Endothelial cell of umbilical vein (primary cell): ENCODE data around the gene PTPRK. TPM values are rescaled to one million over a fixed set of nuclear protein-coding genes. Genes with fewer than 3 reads are reported as not detected.

Experiments
- BruUV-seq: library from RNA; stranded (reverse); fragments of 400-500 nt; replicated peaks from 2 replicates; lab custom pipeline; 2021; lab: Mats Ljungman, UMichigan
- CTCF ChIA-PET: fragments of 300-600, 350-600 bp; sonication (Branson Sonifier 250); formaldehyde crosslinking; loops from one replicate; lab custom pipeline; 2021; ENCODE audit warnings: antibody characterized with exemption, inconsistent platforms; lab: Charles Lee
- POLR2A ChIA-PET: fragments of 300-600, 350-600 bp; sonication (Branson Sonifier 250); formaldehyde crosslinking; loops from one replicate; lab custom pipeline; 2021; ENCODE audit warnings: antibody characterized with exemption, inconsistent platforms; lab: Charles Lee
- DNase-seq: peaks from one replicate; pipeline ENCODE4 v3.0.0-alpha.2; 2011; ENCODE audit warnings: low read depth, low spot score
- FAIRE-seq: peaks from 2 replicates; lab custom pipeline; 2011; peaks lifted over from hg19 to GRCh38; lab: Jason Lieb, UNC
- H2AFZ ChIP-seq: 2 replicates; pipeline ENCODE4 v1.6.0; 2012; ENCODE audit warnings: low read depth, low read length, control low read depth, inconsistent platforms
- H3K27ac ChIP-seq: 2 replicates; pipeline ENCODE4 v1.5.1; 2011; ENCODE audit warnings: low read depth, mild to moderate bottlenecking, control low read depth, low read length, moderate library complexity; ENCODE audit not compliant: insufficient read depth
- H3K27me3 ChIP-seq, 2 experiments: 2 replicates each; pipeline versions ENCODE4 v1.6.0 to v1.6.1; 2011; ENCODE audit warnings: low read length in 2 of 2, mixed read lengths in 1 of 2; ENCODE audit not compliant: control insufficient read depth in 2 of 2, insufficient read depth in 2 of 2
- H3K36me3 ChIP-seq, 2 experiments: 2 replicates in 1 of 2; 3 replicates in 1 of 2; pipeline ENCODE4 v1.5.1; 2011; ENCODE audit warnings: low read length in 2 of 2, mild to moderate bottlenecking in 1 of 2, moderate library complexity in 1 of 2; ENCODE audit not compliant: control insufficient read depth in 2 of 2, insufficient read depth in 2 of 2; ENCODE audit errors: extremely low read depth in 1 of 2
- H3K4me1 ChIP-seq: 3 replicates; pipeline ENCODE4 v1.5.1; 2011; ENCODE audit warnings: mild to moderate bottlenecking, low read length; ENCODE audit not compliant: control insufficient read depth, insufficient read depth; ENCODE audit errors: extremely low read depth
- H3K4me2 ChIP-seq: 2 replicates; pipeline ENCODE4 v1.6.1; 2011; ENCODE audit warnings: low read length, control low read depth, mixed read lengths; ENCODE audit not compliant: insufficient read depth
- H3K4me3 ChIP-seq, 3 experiments: fragments of 200-600 bp in 1 of 3; sonication (generic), shearing (Covaris generic) in 1 of 3; replicated peaks in 1 of 3; 2 replicates each; pipeline ENCODE4 v1.5.1; 2011 to 2016; ENCODE audit warnings: control low read depth in 3 of 3, low read length in 3 of 3, mild to moderate bottlenecking in 2 of 3, inconsistent platforms in 1 of 3, low read depth in 1 of 3, moderate library complexity in 1 of 3; ENCODE audit not compliant: insufficient read depth in 1 of 3
- H3K79me2 ChIP-seq: 2 replicates; pipeline ENCODE4 v1.6.0; 2012; ENCODE audit warnings: low read length, inconsistent platforms; ENCODE audit not compliant: control insufficient read depth, insufficient read depth
- H3K9ac ChIP-seq: replicated peaks from 2 replicates; pipeline ENCODE3; 2011; ENCODE audit warnings: low read length, control low read depth; ENCODE audit not compliant: insufficient read depth; ENCODE audit errors: extremely low read depth
- H3K9me1 ChIP-seq: replicated peaks from 3 replicates; pipeline ENCODE4 v1.6.0; 2011; ENCODE audit warnings: mild to moderate bottlenecking, low read length; ENCODE audit not compliant: control insufficient read depth, insufficient read depth; ENCODE audit errors: extremely low read depth
- H3K9me3 ChIP-seq: replicated peaks from 2 replicates; pipeline ENCODE4 v1.5.1; 2012; ENCODE audit warnings: low read length, inconsistent platforms; ENCODE audit not compliant: control insufficient read depth, insufficient read depth
- H4K20me1 ChIP-seq: replicated peaks from 2 replicates; pipeline ENCODE3; 2011; ENCODE audit warnings: mild to moderate bottlenecking, low read length; ENCODE audit not compliant: control insufficient read depth, insufficient read depth; ENCODE audit errors: extremely low read depth
- EZH2 ChIP-seq: IDR thresholded peaks from 2 replicates; pipeline ENCODE4 v1.6.1; 2012; ENCODE audit warnings: borderline replicate concordance, low read depth, mild to moderate bottlenecking, moderate library complexity, low read length, inconsistent platforms; ENCODE audit not compliant: severe bottlenecking
- FOS ChIP-seq: IDR thresholded peaks from 2 replicates; pipeline ENCODE4 v1.6.1; 2011; ENCODE audit warnings: mild to moderate bottlenecking, low read length, moderate library complexity, borderline replicate concordance; ENCODE audit not compliant: insufficient read depth
- GATA2 ChIP-seq: IDR thresholded peaks from 2 replicates; pipeline ENCODE4 v1.7.0; 2011; ENCODE audit warnings: low read depth, mild to moderate bottlenecking, moderate library complexity, mixed read lengths, low read length; ENCODE audit not compliant: insufficient read length, insufficient read depth
- MYC ChIP-seq: IDR thresholded peaks from one replicate; pipeline ENCODE4 v1.6.1; 2011; ENCODE audit warnings: mild to moderate bottlenecking, low read depth, low read length
- POLR2AphosphoS5 ChIP-seq: IDR thresholded peaks from 2 replicates; pipeline ENCODE4 v1.6.1; 2012; ENCODE audit warnings: low read depth, mild to moderate bottlenecking, control low read depth, low read length, moderate library complexity; ENCODE audit not compliant: insufficient read depth
- dilution Hi-C: fragments of 300-500 bp; cut with MboI; formaldehyde crosslinking; loops from one replicate; pipeline ENCODE4 v1.15.0; 2019; ENCODE audit warnings: low sequenced_read_pairs; ENCODE audit not compliant: extremely low pct_ligation_motif_present
- intact Hi-C: fragments of 100-400 bp; cut with micrococcal nuclease; formaldehyde crosslinking; loops from one replicate; pipeline ENCODE4 v1.10.0; 2022
- polyA plus RNA-seq, 4 experiments: library from polyadenylated mRNA; depleted of rRNA in 3 of 4; stranded (reverse) in 3 of 4; unstranded in 1 of 4; fragments of >200 nt; gene quantifications; 2 replicates each; pipeline versions ENCODE4 v1.2.1 to v1.2.3, GENCODE V29; 2011 to 2012; ENCODE audit warnings: missing spikeins in 1 of 4
- total RNA-seq: library from RNA; stranded (reverse); gene quantifications from 2 replicates; pipeline ENCODE4 v1.2.3, GENCODE V29; 2021
- TF ChIP-seq, protein P1 (sequence below): IDR thresholded peaks from 2 replicates; pipeline ENCODE4 v1.6.1; 2011; ENCODE audit not compliant: insufficient read depth, insufficient read length

PTPRK gene
- total and polyA plus RNA-seq, 2 donors (not counting 3 experiments of a cell fraction or from before 2014, with no cell fraction given), result 15.2 to 74.0 TPM

DNA sequence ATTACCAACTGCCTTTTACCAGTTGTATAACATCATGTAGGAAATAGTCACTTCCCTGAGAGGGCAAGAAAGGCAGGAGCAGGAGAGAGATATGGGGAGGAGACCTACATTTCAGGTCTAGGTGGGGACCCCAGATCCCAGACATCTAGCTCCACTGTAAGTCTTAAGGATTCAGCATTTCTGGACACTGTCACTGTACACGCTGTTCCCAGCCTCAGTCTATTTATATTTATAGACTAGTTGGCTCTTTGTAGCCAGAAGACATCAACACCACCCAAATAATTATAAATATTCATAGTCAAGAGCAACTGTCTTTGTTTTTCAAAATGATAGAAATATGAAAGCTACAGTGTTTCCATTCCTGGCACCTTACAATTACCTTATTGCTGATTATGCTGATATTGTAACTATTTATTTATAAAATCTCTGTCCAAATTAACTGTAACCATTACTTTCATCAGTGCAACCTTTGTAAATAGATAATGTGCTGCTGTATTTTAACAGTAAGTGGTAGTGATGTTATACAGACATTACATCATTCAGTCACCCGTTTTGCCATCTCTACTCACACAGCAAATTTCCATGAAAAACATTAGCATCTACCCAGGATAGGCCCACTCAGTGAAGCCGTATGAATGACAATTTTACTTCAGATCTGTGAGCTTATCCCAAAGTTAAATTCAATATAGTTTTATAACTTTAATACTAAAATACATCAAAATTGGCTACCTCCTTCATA, 162.8 kb downstream of the PTPRK start:
- Histone ChIP-seq H3K9ac (no peak overlapping the region), H3K9me1 (no peaks in the 10 kb centered on the region), H3K9me3 (no peaks in the 10 kb centered on the region), H4K20me1 (no peaks in the 10 kb centered on the region), H3K4me2 (no peak overlapping the region), H3K27me3 (no peaks in the 10 kb centered on the region), H3K4me3 (no peak overlapping the region), H3K79me2 (peaks cover 27% of the 10 kb centered on the region), H2AFZ (no peak overlapping the region), H3K4me1 (peaks cover 4% of the 10 kb centered on the region), H3K27ac (no peak overlapping the region), H3K36me3 (no peaks in the 10 kb centered on the region)
- DNase-seq (no peak), FAIRE-seq (no peak)
- ChIA-PET CTCF (interaction anchor here (1.2 kb wide), 1 partner anchor 13 kb away, joined by 3 read pairs; no protein-coding TSS in a partner anchor), POLR2A (no interaction called here)
- TF ChIP-seq GATA2, result no peak
- TF ChIP-seq, protein P1, sequence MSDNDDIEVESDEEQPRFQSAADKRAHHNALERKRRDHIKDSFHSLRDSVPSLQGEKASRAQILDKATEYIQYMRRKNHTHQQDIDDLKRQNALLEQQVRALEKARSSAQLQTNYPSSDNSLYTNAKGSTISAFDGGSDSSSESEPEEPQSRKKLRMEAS, result no peak
- TF ChIP-seq MYC, result no peak
- TF ChIP-seq POLR2AphosphoS5, result no peak
- no peak for TF ChIP-seq EZH2
- intact Hi-C loops (no loop called here), dilution Hi-C loops (no loop called here)
- BruUV-seq, result no TSS peak

DNA sequence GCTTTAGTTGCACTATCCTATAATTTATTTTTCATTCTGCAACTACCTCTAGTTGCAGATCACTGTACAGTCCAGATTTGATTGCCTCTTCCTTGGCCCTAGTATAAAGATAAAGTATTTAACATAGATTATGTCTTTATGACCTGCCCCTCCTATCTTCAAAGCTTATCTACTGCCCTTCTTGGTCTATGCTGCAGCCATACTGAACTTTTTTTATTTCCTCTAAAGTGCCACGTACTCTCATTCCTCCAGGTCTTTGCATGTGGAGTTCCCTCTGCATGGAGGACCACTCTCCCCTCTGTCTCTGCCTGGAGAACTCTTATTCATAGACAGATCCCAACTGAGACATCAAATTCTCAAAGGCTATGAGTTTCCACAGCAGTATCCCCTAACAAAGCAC, 168.0 kb downstream of the PTPRK start:
- H4K20me1 ChIP-seq, result no peaks in the 10 kb centered on the region
- ChIA-PET CTCF (interaction anchor here (0.8 kb wide), 1 partner anchor 70 kb away, joined by 3 read pairs; no protein-coding TSS in a partner anchor), POLR2A (no interaction called here)
- H2AFZ ChIP-seq, result no peak overlapping the region
- H3K27ac ChIP-seq, result no peak overlapping the region
- no TSS peak for BruUV-seq
- TF ChIP-seq EZH2 (no peak), FOS (no peak), MYC (no peak)
- no peaks in the 10 kb centered on the region for H3K9me3 ChIP-seq
- H3K79me2 ChIP-seq, result peaks cover 28% of the 10 kb centered on the region
- dilution Hi-C loops (no loop called here), intact Hi-C loops (no loop called here)
- FAIRE-seq, result no peak
- H3K27me3 ChIP-seq, result no peaks in the 10 kb centered on the region
- no peak overlapping the region for H3K9ac ChIP-seq
- H3K4me3 ChIP-seq, result no peak overlapping the region
- H3K36me3 ChIP-seq, result no peaks in the 10 kb centered on the region
- no peaks in the 10 kb centered on the region for H3K9me1 ChIP-seq
- H3K4me1 ChIP-seq, result peaks cover 2% of the 10 kb centered on the region
- H3K4me2 ChIP-seq, result no peak overlapping the region
- DNase-seq, result no peak
